GM12892 (cell line): ENCODE results near the gene MAML3.
"Not testable (repeated sequence)": the region's sequence is repeated elsewhere in the genome, so short reads cannot be mapped to it uniquely, and the experiment has no call there.

Source experiments
- DNase-seq: peaks from one replicate; pipeline ENCODE4 v3.0.0; 2011; ENCODE audit not compliant: insufficient read length
- FAIRE-seq: peaks from 2 replicates; lab custom pipeline; 2011; peaks lifted over from hg19 to GRCh38; lab: Jason Lieb, UNC
- POLR2A ChIP-seq: IDR thresholded peaks from 2 replicates; pipeline ENCODE4 v1.6.1; 2011; ENCODE audit warnings: low read depth, low read length, control low read depth
- POLR2AphosphoS5 ChIP-seq: IDR thresholded peaks from 2 replicates; pipeline ENCODE4 v1.6.1; 2011; ENCODE audit warnings: low read depth, low read length, control low read depth
- TAF1 ChIP-seq: IDR thresholded peaks from 2 replicates; pipeline ENCODE4 v1.6.1; 2011; ENCODE audit warnings: low read depth, mild to moderate bottlenecking, control low read depth, low read length, borderline replicate concordance

The MAML3 gene

DNA sequence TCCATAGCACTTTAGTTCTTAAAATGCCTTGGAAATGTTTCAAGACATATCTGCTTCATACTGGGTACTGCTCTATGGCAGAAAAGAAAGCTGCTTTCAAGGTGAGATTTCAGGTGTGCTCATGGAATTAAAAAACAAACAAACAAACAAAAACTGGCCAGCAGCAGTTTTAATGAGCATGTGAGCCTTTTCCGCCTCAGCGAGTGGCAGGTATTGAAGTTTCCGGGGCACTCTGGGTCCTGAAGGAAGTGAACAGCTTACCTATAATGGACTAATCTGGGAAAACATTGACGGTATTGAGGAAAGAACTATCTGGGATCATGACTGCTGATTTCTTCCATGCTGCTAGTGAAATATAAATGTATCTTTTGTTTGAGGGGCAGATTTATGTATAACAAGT, 194.6 kb downstream of the MAML3 start:
- DNase-seq = no peak
- no peak for TF ChIP-seq POLR2A
- TF ChIP-seq POLR2AphosphoS5 = no peak
- no peak for TF ChIP-seq TAF1
- no peak for FAIRE-seq

DNA sequence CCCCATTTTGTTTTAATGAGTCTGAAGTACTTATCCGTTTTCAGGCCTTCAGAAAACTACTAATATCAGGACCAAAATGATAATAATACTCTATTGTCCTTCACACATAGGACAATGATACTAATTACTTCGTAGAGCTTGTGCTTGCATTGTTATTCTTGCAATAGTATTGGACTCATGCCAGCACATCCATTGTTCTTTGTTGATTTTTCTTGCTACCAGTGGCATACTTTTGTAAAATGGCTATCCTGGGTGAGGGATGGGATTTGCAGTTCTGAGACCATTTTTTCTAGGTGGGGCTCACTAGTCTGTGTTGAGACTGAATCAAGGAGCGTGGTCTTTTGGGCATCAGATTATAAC, 195.3 kb downstream of the MAML3 start:
- no peak for DNase-seq
- TF ChIP-seq POLR2AphosphoS5 = no peak
- TF ChIP-seq TAF1 = no peak
- no peak for TF ChIP-seq POLR2A
- no peak for FAIRE-seq

GRCh38 chr4:139957986-139958738, 195.8 kb downstream of the MAML3 start:
- TF ChIP-seq POLR2A (no peak), POLR2AphosphoS5 (no peak), TAF1 (no peak)
- no peak for DNase-seq
- no peak for FAIRE-seq

- TF ChIP-seq TAF1 (no peak), POLR2A (no peak), POLR2AphosphoS5 (no peak)
- no peak for FAIRE-seq
- DNase-seq = no peak
These were observed 196.9 kb downstream of the MAML3 start for GRCh38 chr4:139957065-139957464.

DNA sequence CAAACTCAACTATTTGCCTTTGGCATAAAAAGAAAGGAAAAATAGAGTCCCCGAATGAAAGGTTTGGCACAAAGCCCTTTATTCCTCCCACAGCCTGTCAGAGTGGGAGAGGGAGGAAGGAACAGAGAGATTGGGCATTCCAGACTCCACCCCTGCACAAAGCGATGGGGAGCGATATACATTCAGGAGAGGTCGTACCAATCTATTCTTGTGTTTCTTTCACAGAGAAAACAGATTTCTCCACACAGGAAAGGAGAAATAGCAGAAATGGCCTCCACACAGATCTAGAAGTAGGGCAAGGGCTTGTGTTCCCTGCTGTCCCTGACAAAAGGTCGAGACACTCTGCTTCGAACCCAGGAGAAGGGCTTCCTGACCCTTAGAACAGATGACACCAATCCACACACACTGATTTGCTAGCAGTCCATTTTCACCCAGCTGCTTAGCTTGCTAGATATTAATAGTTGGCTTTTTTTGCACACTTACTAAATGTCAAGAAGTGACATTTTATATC, 197.4 kb downstream of the MAML3 start:
- FAIRE-seq (no peak), DNase-seq (no peak)
- TF ChIP-seq TAF1 = no peak
- no peak for TF ChIP-seq POLR2A
- no peak for TF ChIP-seq POLR2AphosphoS5

DNA sequence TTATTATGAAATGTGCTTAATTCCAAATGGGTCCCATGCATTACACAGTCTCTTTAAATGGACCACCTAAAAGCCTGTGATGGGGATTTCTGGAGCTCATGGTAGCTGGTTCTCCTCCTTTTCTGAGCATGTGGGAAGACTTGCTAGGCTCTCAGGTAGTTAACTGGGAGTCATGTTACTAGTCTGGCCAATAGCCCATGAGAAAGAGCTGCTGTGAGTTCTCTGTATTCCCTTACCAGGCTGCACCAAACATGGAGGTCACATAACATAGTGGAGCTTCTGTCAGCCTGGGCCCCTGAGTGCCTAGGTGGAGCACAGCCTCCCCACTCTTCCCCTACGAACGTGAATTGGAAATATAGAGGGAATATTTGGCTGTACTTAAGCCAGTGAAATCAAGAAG, 198.4 kb downstream of the MAML3 start:
- TF ChIP-seq POLR2A = no peak
- TF ChIP-seq TAF1 = no peak
- TF ChIP-seq POLR2AphosphoS5 = no peak
- FAIRE-seq (no peak), DNase-seq (no peak)

DNA sequence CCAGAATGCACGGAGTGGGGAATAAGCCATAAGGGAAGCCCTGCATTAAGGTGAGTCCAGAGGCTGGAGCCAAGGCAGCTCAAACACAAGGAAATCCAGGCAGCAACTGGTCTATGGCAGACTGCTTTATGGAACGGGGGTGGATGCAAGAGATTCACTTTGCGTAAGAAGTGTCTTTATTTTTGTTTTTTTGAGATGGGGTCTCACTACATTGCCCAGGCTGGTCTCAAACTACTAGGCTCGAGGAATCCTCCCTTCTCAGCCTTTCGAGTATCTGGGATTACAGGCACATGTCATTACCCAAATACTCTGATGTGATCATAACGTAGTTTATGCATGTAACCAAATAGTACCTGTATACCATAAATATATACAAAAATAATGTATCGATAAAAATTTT, 199.5 kb downstream of the MAML3 start:
- DNase-seq = no peak

GRCh38 chr4:139951021-139951420, 203.0 kb downstream of the MAML3 start:
- DNase-seq (no peak), FAIRE-seq (no peak)
- no peak for TF ChIP-seq POLR2A
- TF ChIP-seq TAF1 = no peak
- no peak for TF ChIP-seq POLR2AphosphoS5

More for the DNA sequence above, 199.5 kb downstream of the MAML3 start:
- FAIRE-seq = no peak
- no peak for TF ChIP-seq POLR2AphosphoS5
- TF ChIP-seq TAF1 = no peak
- TF ChIP-seq POLR2A = no peak

DNA sequence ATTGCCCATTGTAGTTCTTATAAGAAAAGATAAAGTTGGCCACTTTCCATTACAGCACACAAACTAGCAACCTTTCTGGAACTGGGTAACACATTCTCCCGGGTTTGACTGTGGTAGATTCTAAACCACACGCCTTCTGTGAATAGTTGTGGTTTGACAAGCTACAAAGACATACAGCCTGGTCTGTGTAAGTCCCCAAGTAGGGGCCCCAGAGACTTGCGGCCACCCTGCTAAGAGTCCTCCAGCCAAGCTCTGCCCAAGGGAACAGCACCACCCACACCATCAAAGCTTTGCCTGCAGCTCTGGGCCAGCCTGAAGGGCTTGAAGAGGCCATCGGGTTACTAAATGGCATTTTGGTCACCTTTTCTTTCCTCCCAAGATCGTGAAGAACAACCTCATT, 203.4 kb downstream of the MAML3 start:
- peak; percentile 81 for FAIRE-seq
- TF ChIP-seq POLR2AphosphoS5 (no peak), POLR2A (no peak), TAF1 (no peak)
- DNase-seq = peak; percentile 9

GRCh38 chr4:139944916-139945315, 209.1 kb downstream of the MAML3 start:
- DNase-seq, FAIRE-seq: not testable (repeated sequence)

DNA sequence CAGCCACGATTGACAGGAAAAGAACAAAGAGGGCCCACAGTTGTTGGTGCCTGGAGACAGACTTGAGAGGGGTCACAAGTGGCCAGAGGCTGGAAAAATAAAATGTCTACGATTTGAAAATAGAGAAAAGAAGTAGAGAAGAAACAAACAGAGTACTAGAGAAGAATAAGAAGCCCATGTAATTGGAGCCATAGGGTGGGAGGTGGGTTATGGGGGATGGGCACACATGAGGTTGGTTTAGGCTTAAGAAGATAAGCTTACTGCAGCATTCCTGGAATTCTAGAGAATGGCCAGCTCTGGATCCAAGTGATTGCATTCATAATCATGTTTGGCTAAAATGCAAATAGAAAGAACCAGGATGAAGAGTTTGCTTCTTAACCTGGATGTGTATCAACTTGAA, 210.7 kb downstream of the MAML3 start:
- no peak for DNase-seq
- no peak for FAIRE-seq
- no peak for TF ChIP-seq POLR2AphosphoS5

GRCh38 chr4:139942241-139942640, 211.7 kb downstream of the MAML3 start:
- FAIRE-seq (no peak), DNase-seq (no peak)
- TF ChIP-seq POLR2A (no peak), POLR2AphosphoS5 (no peak), TAF1 (no peak)
